HEK293 (cell line): ENCODE data around the gene PPP2R3C.

Source experiments
- GLIS1 ChIP-seq: fragments of 450-650 bp; formaldehyde crosslinking; IDR thresholded peaks from 2 replicates; pipeline ENCODE4 v1.5.1; 2016; ENCODE audit warnings: missing biosample characterization, missing genetic modification characterization
- HIC1 ChIP-seq: fragments of 450-650 bp; formaldehyde crosslinking; IDR thresholded peaks from 2 replicates; pipeline ENCODE4 v1.5.1; 2016; ENCODE audit warnings: missing biosample characterization, missing genetic modification characterization
- HOXD13 ChIP-seq: sonication (generic); formaldehyde crosslinking; IDR thresholded peaks from 2 replicates; pipeline ENCODE4 v1.8.0; 2022; ENCODE audit warnings: missing genetic modification reagents, borderline replicate concordance
- OVOL3 ChIP-seq: fragments of 450-650 bp; formaldehyde crosslinking; IDR thresholded peaks from 2 replicates; pipeline ENCODE4 v1.5.1; 2016; ENCODE audit warnings: missing biosample characterization, missing genetic modification characterization
- PATZ1 ChIP-seq: fragments of 450-650 bp; formaldehyde crosslinking; IDR thresholded peaks from 2 replicates; pipeline ENCODE4 v1.5.1; 2016; ENCODE audit warnings: missing biosample characterization, missing genetic modification characterization
- WT1 ChIP-seq: fragments of 450-650 bp; formaldehyde crosslinking; IDR thresholded peaks from 2 replicates; pipeline ENCODE4 v1.5.1; 2016; ENCODE audit warnings: missing biosample characterization, missing genetic modification characterization
- ZBTB8A ChIP-seq: fragments of 450-650 bp; formaldehyde crosslinking; IDR thresholded peaks from 2 replicates; pipeline ENCODE4 v1.5.1; 2016; ENCODE audit warnings: missing biosample characterization, missing genetic modification characterization
- ZNF112 ChIP-seq: fragments of 450-650 bp; formaldehyde crosslinking; IDR thresholded peaks from 2 replicates; pipeline ENCODE4 v1.5.0; 2017; ENCODE audit warnings: missing biosample characterization, missing genetic modification characterization
- ZNF121 ChIP-seq: fragments of 450-650 bp; formaldehyde crosslinking; IDR thresholded peaks from 2 replicates; pipeline ENCODE4 v1.5.1; 2016; ENCODE audit warnings: missing biosample characterization, missing genetic modification characterization
- ZNF174 ChIP-seq: fragments of 450-650 bp; formaldehyde crosslinking; IDR thresholded peaks from 2 replicates; pipeline ENCODE4 v1.5.0; 2017; ENCODE audit warnings: missing biosample characterization, mild to moderate bottlenecking, missing genetic modification characterization
- ZNF175 ChIP-seq: fragments of 450-650 bp; formaldehyde crosslinking; IDR thresholded peaks from 2 replicates; pipeline ENCODE4 v1.5.1; 2016; ENCODE audit warnings: missing biosample characterization, missing genetic modification characterization
- ZNF184 ChIP-seq: fragments of 450-650 bp; IDR thresholded peaks from 2 replicates; pipeline ENCODE4 v1.5.1; 2018; ENCODE audit warnings: missing biosample characterization, mild to moderate bottlenecking, missing genetic modification characterization
- ZNF2 ChIP-seq: fragments of 450-650 bp; formaldehyde crosslinking; IDR thresholded peaks from 2 replicates; pipeline ENCODE4 v1.5.1; 2016; ENCODE audit warnings: missing biosample characterization, missing genetic modification characterization
- ZNF23 ChIP-seq: fragments of 450-650 bp; formaldehyde crosslinking; IDR thresholded peaks from 2 replicates; pipeline ENCODE4 v1.5.1; 2016; ENCODE audit warnings: missing biosample characterization, missing genetic modification characterization, borderline replicate concordance
- ZNF280C ChIP-seq: fragments of 450-650 bp; formaldehyde crosslinking; IDR thresholded peaks from 2 replicates; pipeline ENCODE4 v1.5.1; 2016; ENCODE audit warnings: missing biosample characterization, missing genetic modification characterization
- ZNF394 ChIP-seq: fragments of 450-650 bp; formaldehyde crosslinking; IDR thresholded peaks from 2 replicates; pipeline ENCODE4 v1.5.1; 2016; ENCODE audit warnings: missing biosample characterization, missing genetic modification characterization, mild to moderate bottlenecking, moderate library complexity, borderline replicate concordance
- ZNF426 ChIP-seq: fragments of 450-650 bp; formaldehyde crosslinking; IDR thresholded peaks from 2 replicates; pipeline ENCODE4 v1.5.1; 2017; ENCODE audit warnings: missing biosample characterization, missing genetic modification characterization, mild to moderate bottlenecking, inconsistent platforms, moderate library complexity
- ZNF488 ChIP-seq: fragments of 450-650 bp; formaldehyde crosslinking; IDR thresholded peaks from 2 replicates; pipeline ENCODE4 v1.5.1; 2016; ENCODE audit warnings: missing biosample characterization, missing genetic modification characterization
- ZNF530 ChIP-seq: fragments of 450-650 bp; formaldehyde crosslinking; IDR thresholded peaks from 2 replicates; pipeline ENCODE4 v1.5.1; 2016; ENCODE audit warnings: low read depth, missing biosample characterization, missing genetic modification characterization
- ZNF585B ChIP-seq: fragments of 450-650 bp; formaldehyde crosslinking; IDR thresholded peaks from 2 replicates; pipeline ENCODE4 v1.5.1; 2016; ENCODE audit warnings: missing biosample characterization, missing genetic modification characterization
- ZNF600 ChIP-seq: fragments of 450-650 bp; formaldehyde crosslinking; IDR thresholded peaks from 2 replicates; pipeline ENCODE4 v1.5.1; 2016; ENCODE audit warnings: missing biosample characterization, missing genetic modification characterization
- ZNF639 ChIP-seq: fragments of 450-650 bp; formaldehyde crosslinking; IDR thresholded peaks from 2 replicates; pipeline ENCODE4 v1.5.1; 2016; ENCODE audit warnings: missing biosample characterization, missing genetic modification characterization
- ZNF664 ChIP-seq: fragments of 450-650 bp; formaldehyde crosslinking; IDR thresholded peaks from 2 replicates; pipeline ENCODE4 v1.5.1; 2016; ENCODE audit warnings: missing biosample characterization, missing genetic modification characterization
- ZNF670 ChIP-seq: fragments of 450-650 bp; formaldehyde crosslinking; IDR thresholded peaks from 2 replicates; pipeline ENCODE4 v1.5.1; 2016; ENCODE audit warnings: missing biosample characterization, missing genetic modification characterization, low read depth

The PPP2R3C gene

GRCh38 chr14:35121026-35121886 lies 534 bp downstream of the PPP2R3C start (continued):
- TF ChIP-seq ZNF488 (no peak), PATZ1 (tag by site-specific recombination) (peak; percentile 95), ZNF530 (tag by site-specific recombination) (no peak), ZNF664 (tag by site-specific recombination) (0 out of 2 replicates have a peak, but pooled peaks have one; percentile 34), HOXD13 (CRISPR knock-in tag) (no peak), ZNF121 (tag by site-specific recombination) (peak; percentile 6; the same call in 1 of the 2 replicates), OVOL3 (tag by site-specific recombination) (no peak), ZNF670 (tag by site-specific recombination) (no peak), HIC1 (no peak), ZNF280C (tag by site-specific recombination) (no peak), ZNF585B (no peak), ZNF184 (tag by site-specific recombination) (no peak), ZNF394 (tag by site-specific recombination) (peak; percentile 90), ZNF174 (tag by site-specific recombination) (no peak), ZNF426 (no peak), ZNF2 (tag by site-specific recombination) (peak; percentile 10; the same call in 1 of the 2 replicates), ZNF23 (no peak), ZNF600 (0 out of 2 replicates have a peak, but pooled peaks have one; percentile 48), ZNF639 (tag by site-specific recombination) (no peak), ZNF175 (tag by site-specific recombination) (no peak), GLIS1 (peak; percentile 67), ZBTB8A (no peak), ZNF112 (tag by site-specific recombination) (no peak), WT1 (tag by site-specific recombination) (peak; percentile 85)
